Measurements from ENCODE around the gene TTF1. TPM values are rescaled to one million over a fixed set of nuclear protein-coding genes. Genes with fewer than 3 reads are reported as not detected.

Gene TTF1
- polyA plus RNA-seq, 1 of the 3 experiments (the other 2 are of a cell fraction): 11.9 TPM

- no peak for TF ChIP-seq PBX3 (IDR thresholded peaks at IDR 0.05)
Measured at GRCh38 chr9:132434881-132435280, 28.2 kb upstream of the TTF1 start (continued).

- H3K9me3 ChIP-seq: no peaks in the 10 kb centered on the region
- no peaks in the 10 kb centered on the region for H3K27me3 ChIP-seq (ENCODE audit: insufficient read depth)
- no peak overlapping the region for H3K4me2 ChIP-seq
- DNase-seq: no peak
- no peaks in the 10 kb centered on the region for H4K20me1 ChIP-seq (ENCODE audit: insufficient read depth)
- H3K9me2 ChIP-seq: no peaks in the 10 kb centered on the region
- H3K27ac ChIP-seq (ENCODE audit: low read depth in 2 of 2, low read length in 1 of 2): no peak overlapping the region
- no peak overlapping the region for H3K9ac ChIP-seq
- ChIA-PET CTCF (interaction anchor here (0.9 kb wide), 1 partner anchor 19 kb away, joined by 3 read pairs; no protein-coding TSS in a partner anchor), POLR2A (no interaction called here)
- no peak overlapping the region for H3K4me3 ChIP-seq (ENCODE audit: low read depth in 2 of 2, low read length in 1 of 2)
- 72% methylated on average over 1 of the region's 1 CpG for WGBS (ENCODE audit: low lambda C conversion rate)
- H3F3A ChIP-seq (replicated peaks; ENCODE audit: insufficient read depth): no peaks in the 10 kb centered on the region
- H3K4me1 ChIP-seq (ENCODE audit: control insufficient read depth in 1 of 2, insufficient read depth in 2 of 2, low read depth in 1 of 2, low read length in 1 of 2): no peaks in the 10 kb centered on the region
- no peak overlapping the region for H2AFZ ChIP-seq (ENCODE audit: low read depth)
- H3K36me3 ChIP-seq (replicated peaks in 1 of 2; ENCODE audit: control insufficient read depth in 1 of 2, insufficient read depth in 2 of 2, low read length in 1 of 2): no peaks in the 10 kb centered on the region
- H3K79me2 ChIP-seq (ENCODE audit: insufficient read depth): no peaks in the 10 kb centered on the region
- no peak for TF ChIP-seq REST (IDR thresholded peaks at IDR 0.05; ENCODE audit: low read depth, low read length)
- no peak for TF ChIP-seq ZBTB33 (IDR thresholded peaks at IDR 0.05; ENCODE audit: borderline replicate concordance, low read depth)
- no peak for TF ChIP-seq PBX3 (IDR thresholded peaks at IDR 0.05)
- no peak for TF ChIP-seq RXRA (IDR thresholded peaks at IDR 0.05; ENCODE audit: borderline replicate concordance, low read depth)
- no peak for TF ChIP-seq MAX (IDR thresholded peaks at IDR 0.05; ENCODE audit: low read depth)
- no peak for TF ChIP-seq RAD21 (IDR thresholded peaks at IDR 0.05; ENCODE audit: low read length)
- TF ChIP-seq USF2 (IDR thresholded peaks at IDR 0.05; ENCODE audit: borderline replicate concordance, low read depth, low read length): no peak
Measured at GRCh38 chr9:132430998-132431397, 24.4 kb upstream of the TTF1 start.

All from SK-N-SH (cell line).